Natural killer cell treated with Interleukin-12 subunit alpha and Interleukin-12 subunit beta and Interleukin-15 and Interleukin-18, amount 100 ng/mL, for 72 hours (primary cell): ENCODE results near the gene NRBF2. TPM values are rescaled to one million over a fixed set of nuclear protein-coding genes. Genes with fewer than 3 reads are reported as not detected.
"Not testable (repeated sequence)": the region's sequence is repeated elsewhere in the genome, so short reads cannot be mapped to it uniquely, and the experiment has no call there.

Source experiments
- ATAC-seq, 2 donors: fragments of 150-1000 bp; cut with Tn5 transposase in 1 of 2; sonication (Bioruptor Pico), chemical (Tn5 transposase) in 1 of 2; 2 replicates each; pipeline ENCODE4 v1.10.0; 2021
- DNase-seq: peaks from one replicate; pipeline ENCODE4 v3.0.0; 2022; ENCODE audit warnings: low spot score
- H3K27ac Mint-ChIP-seq, 2 donors: 1 replicate in 1 of 2; 2 replicates in 1 of 2; pipeline ENCODE4 v1.8.0; 2022; ENCODE audit warnings: mixed read lengths in 2 of 2, mild to moderate bottlenecking in 1 of 2, moderate library complexity in 1 of 2
- H3K27me3 Mint-ChIP-seq, 2 donors: 1 replicate in 1 of 2; 2 replicates in 1 of 2; pipeline ENCODE4 v1.8.0; 2022; ENCODE audit warnings: mixed read lengths in 2 of 2
- H3K36me3 Mint-ChIP-seq: one replicate; pipeline ENCODE4 v1.8.0; 2022; ENCODE audit warnings: mixed read lengths
- H3K4me1 Mint-ChIP-seq, 2 donors: 1 replicate in 1 of 2; 2 replicates in 1 of 2; pipeline ENCODE4 v1.8.0; 2022; ENCODE audit warnings: low read depth in 2 of 2, mixed read lengths in 2 of 2, mild to moderate bottlenecking in 1 of 2
- H3K4me3 Mint-ChIP-seq: one replicate; pipeline ENCODE4 v1.8.0; 2022; ENCODE audit warnings: mixed read lengths
- H3K9me3 Mint-ChIP-seq: 2 replicates; pipeline ENCODE4 v1.8.0; 2022; ENCODE audit warnings: mixed read lengths
- total RNA-seq, 2 donors: library from RNA; stranded (reverse); gene quantifications; one replicate each; pipeline ENCODE4 v1.2.3, GENCODE V29; 2022

The NRBF2 gene
- total RNA-seq, 2 donors from 2014 or later, result 20.7 to 32.8 TPM

DNA sequence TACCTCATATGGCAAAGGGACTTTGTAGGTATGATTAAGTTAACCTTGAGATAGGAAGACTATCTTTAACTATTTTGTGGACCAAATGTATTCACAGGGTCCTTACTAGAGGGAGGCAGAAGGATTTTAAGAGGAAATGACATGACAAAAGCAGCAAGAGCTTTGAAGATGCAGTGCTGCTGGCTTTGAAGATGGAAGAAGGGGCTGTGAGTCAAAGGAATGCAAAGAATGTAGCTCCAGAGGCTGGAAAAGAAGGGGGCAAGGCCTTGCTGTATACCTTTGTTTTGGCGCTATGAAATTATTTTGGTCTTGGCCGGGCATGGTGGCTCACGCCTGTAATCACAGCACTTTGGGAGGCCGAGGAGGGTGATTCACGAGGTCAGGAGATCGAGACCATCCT lies 3.2 kb upstream of the NRBF2 start:
- DNase-seq (no peak), ATAC-seq (no peak)
- Mint-ChIP-seq H3K36me3 (peaks cover 6% of the 10 kb centered on the region), H3K27ac (no peak overlapping the region), H3K27me3 (peaks cover 0 to 16% of the 10 kb centered on the region in 2 donors), H3K4me3 (no peak overlapping the region), H3K4me1 (peaks cover 16% of the 10 kb centered on the region in 2 donors), H3K9me3 (peaks cover 3% of the 10 kb centered on the region)

DNA sequence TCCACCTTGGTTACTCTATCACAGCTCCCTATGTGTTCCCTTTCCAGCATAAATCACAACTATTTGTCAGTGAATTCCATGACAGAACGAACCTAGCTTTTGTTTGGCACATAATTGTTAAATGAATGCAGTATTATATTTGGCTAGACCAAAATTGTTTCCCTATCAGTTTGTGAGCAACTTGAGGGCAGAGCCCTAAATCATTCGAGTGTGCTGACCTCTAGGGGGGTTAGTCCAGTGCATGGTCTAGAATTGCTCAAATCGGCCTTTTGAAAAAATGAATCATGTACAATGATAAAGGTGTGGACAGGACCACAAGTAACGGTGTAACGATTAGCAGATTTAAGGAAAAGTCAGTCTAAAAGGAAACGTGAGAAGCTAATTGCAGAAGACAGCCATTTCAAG lies 475 bp upstream of the NRBF2 start:
- Mint-ChIP-seq H3K4me1 (peaks cover 24 to 29% of the 10 kb centered on the region in 2 donors), H3K27ac (peak overlapping the region; percentile 90 to 94), H3K9me3 (peaks cover 3% of the 10 kb centered on the region), H3K36me3 (peaks cover 6% of the 10 kb centered on the region), H3K27me3 (peaks cover 0 to 7% of the 10 kb centered on the region in 2 donors), H3K4me3 (peak overlapping the region; percentile 95)
- DNase-seq, result no peak
- ATAC-seq, result no peak

GRCh38 chr10:63133821-63134557 lies 861 bp downstream of the NRBF2 start:
- Mint-ChIP-seq H3K27ac (peak overlapping the region; percentile 90 to 94), H3K9me3 (peaks cover 3% of the 10 kb centered on the region), H3K36me3 (peaks cover 6% of the 10 kb centered on the region), H3K4me1 (peaks cover 28 to 31% of the 10 kb centered on the region in 2 donors), H3K4me3 (peak overlapping the region; percentile 95), H3K27me3 (peaks cover 0 to 7% of the 10 kb centered on the region in 2 donors)
- DNase-seq (no peak), ATAC-seq (no peak)

- no peaks in the 10 kb centered on the region for H3K9me3 Mint-ChIP-seq
- no peak overlapping the region for H3K4me3 Mint-ChIP-seq
Observed at GRCh38 chr10:63137306-63137705, 4.2 kb downstream of the NRBF2 start.

GRCh38 chr10:63140077-63140476 lies 6.9 kb downstream of the NRBF2 start:
- Mint-ChIP-seq H3K27me3 (no peaks in the 10 kb centered on the region), H3K36me3 (no peaks in the 10 kb centered on the region), H3K4me3 (no peak overlapping the region), H3K27ac (no peak overlapping the region), H3K4me1 (peaks cover 27 to 32% of the 10 kb centered on the region in 2 donors), H3K9me3 (no peaks in the 10 kb centered on the region)
- no peak for ATAC-seq
- DNase-seq, result no peak

More at GRCh38 chr10:63137306-63137705, 4.2 kb downstream of the NRBF2 start:
- Mint-ChIP-seq H3K27ac (peak overlapping the region in 1 of 2 donors; percentile 60), H3K36me3 (peaks cover 6% of the 10 kb centered on the region), H3K4me1 (peaks cover 36 to 38% of the 10 kb centered on the region in 2 donors), H3K27me3 (no peaks in the 10 kb centered on the region)
- no peak for ATAC-seq
- no peak for DNase-seq

GRCh38 chr10:63142136-63142535 lies 9.0 kb downstream of the NRBF2 start:
- Mint-ChIP-seq H3K36me3 (peaks cover 5% of the 10 kb centered on the region), H3K9me3 (no peaks in the 10 kb centered on the region), H3K4me3 (no peak overlapping the region), H3K4me1 (peaks cover 31 to 37% of the 10 kb centered on the region in 2 donors), H3K27me3 (no peaks in the 10 kb centered on the region), H3K27ac (no peak overlapping the region)
- DNase-seq (no peak), ATAC-seq (no peak)

DNA sequence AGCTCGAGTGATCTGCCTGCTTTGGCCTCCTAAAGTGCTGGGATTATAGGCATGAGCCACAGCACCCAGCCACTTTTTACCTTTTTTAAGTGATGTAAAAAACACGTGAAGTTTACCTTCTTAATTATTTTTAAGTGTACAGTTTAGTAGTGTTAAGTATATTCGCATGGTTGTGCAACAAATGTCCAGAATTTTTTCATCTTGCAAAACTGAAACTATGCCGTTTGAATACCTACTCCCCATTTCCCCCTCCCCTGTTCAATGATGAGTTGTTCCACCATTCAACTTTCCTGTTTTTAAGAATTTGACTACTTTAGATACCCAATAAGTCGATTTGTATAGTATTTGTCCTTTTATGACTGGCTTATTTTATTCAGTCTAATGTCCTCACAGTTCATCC lies 10.9 kb downstream of the NRBF2 start:
- peak overlapping the region in 1 of 2 donors; percentile 51 for H3K27ac Mint-ChIP-seq

GRCh38 chr10:63145782-63146181 lies 12.7 kb downstream of the NRBF2 start:
- Mint-ChIP-seq H3K27me3 (no peaks in the 10 kb centered on the region), H3K4me3 (no peak overlapping the region), H3K36me3 (peaks cover 18% of the 10 kb centered on the region), H3K9me3 (no peaks in the 10 kb centered on the region), H3K4me1 (peaks cover 29 to 31% of the 10 kb centered on the region in 2 donors), H3K27ac (peak overlapping the region in 1 of 2 donors; percentile 47)
- ATAC-seq (no peak), DNase-seq (no peak)

More for the DNA sequence above, 10.9 kb downstream of the NRBF2 start:
- H3K4me3 Mint-ChIP-seq, result no peak overlapping the region
- ATAC-seq, result no peak
- H3K27me3 Mint-ChIP-seq, result no peaks in the 10 kb centered on the region
- DNase-seq, result no peak
- H3K9me3 Mint-ChIP-seq, result no peaks in the 10 kb centered on the region
- peaks cover 13% of the 10 kb centered on the region for H3K36me3 Mint-ChIP-seq
- peaks cover 29 to 33% of the 10 kb centered on the region in 2 donors for H3K4me1 Mint-ChIP-seq

- no peaks in the 10 kb centered on the region for H3K9me3 Mint-ChIP-seq
- peaks cover 27 to 33% of the 10 kb centered on the region in 2 donors for H3K4me1 Mint-ChIP-seq
- no peak overlapping the region for H3K27ac Mint-ChIP-seq
Observed at GRCh38 chr10:63146503-63146902, 13.4 kb downstream of the NRBF2 start.

DNA sequence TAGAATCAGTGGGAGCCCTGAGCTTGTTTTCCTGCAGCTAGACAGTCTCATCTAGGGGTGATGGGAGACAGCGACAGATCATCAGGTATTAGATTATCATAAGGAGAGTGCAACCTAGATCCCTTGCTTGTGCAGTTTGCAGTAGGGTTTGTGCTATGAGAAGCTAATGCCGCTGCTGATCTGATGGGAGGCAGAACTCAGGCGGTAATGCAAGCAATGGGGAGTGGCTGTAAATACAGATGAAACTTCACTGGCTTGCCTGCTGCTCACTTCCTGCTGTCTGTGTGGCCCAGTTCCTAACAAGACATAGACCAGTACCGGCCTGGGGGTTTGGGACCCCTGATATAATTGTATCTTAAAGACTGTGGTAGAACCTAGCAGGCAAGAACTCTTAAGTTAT lies 17.6 kb downstream of the NRBF2 start:
- ATAC-seq (no peak), DNase-seq (no peak)
- H3K4me3 Mint-ChIP-seq, result no peak overlapping the region
- peaks cover 18 to 21% of the 10 kb centered on the region in 2 donors for H3K4me1 Mint-ChIP-seq
- H3K36me3 Mint-ChIP-seq, result peaks cover 27% of the 10 kb centered on the region
- H3K9me3 Mint-ChIP-seq, result no peaks in the 10 kb centered on the region
- H3K27me3 Mint-ChIP-seq, result no peaks in the 10 kb centered on the region
- H3K27ac Mint-ChIP-seq, result peak overlapping the region in 1 of 2 donors; percentile 21

More at GRCh38 chr10:63146503-63146902, 13.4 kb downstream of the NRBF2 start:
- no peak overlapping the region for H3K4me3 Mint-ChIP-seq
- H3K36me3 Mint-ChIP-seq, result peaks cover 18% of the 10 kb centered on the region
- ATAC-seq, result no peak
- no peaks in the 10 kb centered on the region for H3K27me3 Mint-ChIP-seq
- DNase-seq, result no peak

DNA sequence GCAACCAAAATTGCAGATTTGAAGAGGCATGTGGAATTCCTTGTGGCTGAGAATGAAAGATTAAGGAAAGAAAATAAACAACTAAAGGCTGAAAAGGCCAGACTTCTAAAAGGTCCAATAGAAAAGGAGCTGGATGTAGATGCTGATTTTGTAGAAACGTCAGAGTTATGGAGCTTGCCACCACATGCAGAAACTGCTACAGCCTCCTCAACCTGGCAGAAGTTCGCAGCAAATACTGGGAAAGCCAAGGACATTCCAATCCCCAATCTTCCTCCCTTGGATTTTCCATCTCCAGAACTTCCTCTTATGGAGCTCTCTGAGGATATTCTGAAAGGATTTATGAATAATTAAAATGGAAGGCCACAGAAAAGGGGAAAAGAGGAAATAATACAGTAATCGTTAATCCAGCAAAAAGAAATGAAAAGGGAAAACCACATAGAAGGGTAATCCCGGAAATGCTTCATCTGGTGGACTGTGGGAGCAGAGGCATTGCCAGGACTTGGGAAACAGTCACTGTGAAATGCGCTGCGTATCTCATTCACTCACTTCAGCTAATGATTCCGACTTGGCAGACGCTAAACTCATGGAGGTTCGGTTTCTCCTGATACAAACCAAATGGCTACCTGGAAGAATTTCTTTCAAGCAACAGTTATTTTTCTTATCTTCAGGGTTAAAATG lies 20.9 kb downstream of the NRBF2 start:
- H3K4me1 Mint-ChIP-seq, result peaks cover 19 to 20% of the 10 kb centered on the region in 2 donors
- ATAC-seq, DNase-seq, H3K27ac Mint-ChIP-seq, H3K4me3 Mint-ChIP-seq, H3K27me3 Mint-ChIP-seq, H3K9me3 Mint-ChIP-seq: not testable (repeated sequence)
- H3K36me3 Mint-ChIP-seq, result peaks cover 14% of the 10 kb centered on the region

DNA sequence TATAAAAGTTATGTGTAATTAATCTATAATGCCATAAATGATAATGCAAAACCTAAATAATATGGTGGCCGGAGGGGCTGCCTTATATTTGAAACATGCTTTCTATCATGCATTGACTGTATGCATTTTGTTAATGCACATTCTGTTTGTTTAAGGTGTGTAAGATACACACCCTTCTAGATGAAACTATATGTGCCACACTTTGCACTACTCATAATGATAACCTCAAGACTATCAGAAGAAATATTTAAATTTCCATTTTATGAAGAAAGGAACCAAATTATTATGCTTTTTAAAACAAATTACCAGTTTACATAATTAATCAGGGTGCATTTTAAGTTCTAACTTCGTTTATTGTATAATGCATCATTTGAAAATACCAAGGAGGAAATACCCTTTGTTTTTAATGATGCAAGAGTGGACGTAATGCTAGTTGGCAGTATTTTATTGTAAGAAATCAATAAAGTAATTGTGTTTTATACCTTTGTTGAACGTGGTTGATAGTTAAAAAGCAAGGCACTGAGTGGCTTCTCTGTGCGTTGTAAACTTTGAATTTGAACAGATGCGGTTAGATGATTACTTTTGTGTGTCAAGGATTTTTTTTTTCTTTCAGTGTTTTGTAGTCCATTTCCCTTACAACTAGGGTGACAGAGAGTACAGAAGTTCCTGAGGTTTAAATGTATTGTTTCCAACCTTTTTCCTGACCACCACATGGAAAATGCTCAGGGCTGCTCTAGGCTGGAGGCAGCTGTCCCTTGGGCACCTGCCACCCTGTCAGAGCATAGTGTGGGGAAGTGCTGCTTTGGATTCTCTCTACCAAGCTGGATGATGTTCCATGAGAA lies 21.6 kb downstream of the NRBF2 start:
- H3K9me3 Mint-ChIP-seq, result no peaks in the 10 kb centered on the region
- DNase-seq, result no peak
- H3K4me3 Mint-ChIP-seq, result no peak overlapping the region
- ATAC-seq, result no peak
- peaks cover 17 to 19% of the 10 kb centered on the region in 2 donors for H3K4me1 Mint-ChIP-seq
- H3K27me3 Mint-ChIP-seq, result no peaks in the 10 kb centered on the region
- no peak overlapping the region for H3K27ac Mint-ChIP-seq
- peaks cover 9% of the 10 kb centered on the region for H3K36me3 Mint-ChIP-seq

GRCh38 chr10:63155388-63156020 lies 22.4 kb downstream of the NRBF2 start:
- DNase-seq (no peak), ATAC-seq (no peak)
- Mint-ChIP-seq H3K36me3 (peaks cover 8% of the 10 kb centered on the region), H3K27ac (no peak overlapping the region), H3K9me3 (no peaks in the 10 kb centered on the region), H3K4me1 (peaks cover 17 to 19% of the 10 kb centered on the region in 2 donors), H3K27me3 (no peaks in the 10 kb centered on the region), H3K4me3 (no peak overlapping the region)
